ENCODE results near the gene TBC1D1. TPM values are rescaled to one million over a fixed set of nuclear protein-coding genes. Genes with fewer than 3 reads are reported as not detected.

TBC1D1 gene
- total and polyA plus RNA-seq, 8 donors, result 53.3 to 78.9 (median 71.1) TPM

GRCh38 chr4:38004887-38005286 is 114.0 kb downstream of the TBC1D1 start:
- Histone ChIP-seq H3K9me3 (no peaks in the 10 kb centered on the region), H3K36me3 (no peaks in the 10 kb centered on the region), H3K27ac (no peak overlapping the region), H3K4me3 (no peak overlapping the region), H3K4me1 (peaks cover 0 to 20% of the 10 kb centered on the region in 2 donors), H3K27me3 (no peaks in the 10 kb centered on the region)
- DNase-seq (no peak), ATAC-seq (no peak)
- TF ChIP-seq CTCF (IDR thresholded peaks at IDR 0.05), result no peak
- intact Hi-C loops (cut with DNase I), result no loop called here

DNA sequence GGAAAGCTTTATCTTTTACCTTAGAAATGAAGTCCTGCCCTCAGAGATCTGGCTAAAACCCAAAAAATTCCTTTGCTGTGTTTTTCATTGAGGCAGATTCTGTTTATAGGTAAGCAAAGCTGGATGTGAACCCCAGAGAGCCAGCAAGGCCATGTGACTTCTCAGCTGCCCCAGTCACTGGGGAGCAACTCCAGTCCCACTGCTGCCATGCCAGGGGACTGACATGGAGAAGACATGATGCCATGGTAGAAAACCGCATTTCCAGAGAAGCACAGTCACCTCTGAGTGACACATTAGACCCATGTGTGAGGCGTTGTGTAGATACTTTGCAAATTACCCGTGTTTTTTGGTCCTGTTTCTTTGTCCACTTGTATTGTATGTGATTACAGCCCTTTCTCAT is 114.8 kb downstream of the TBC1D1 start:
- no peaks in the 10 kb centered on the region for H3K9me3 ChIP-seq
- H3K36me3 ChIP-seq, result no peaks in the 10 kb centered on the region
- no peak overlapping the region for H3K27ac ChIP-seq
- H3K27me3 ChIP-seq, result no peaks in the 10 kb centered on the region
- DNase-seq (no peak), ATAC-seq (no peak)
- intact Hi-C loops (cut with DNase I), result no loop called here
- H3K4me3 ChIP-seq, result no peak overlapping the region
- H3K4me1 ChIP-seq, result peaks cover 0 to 20% of the 10 kb centered on the region in 2 donors
- TF ChIP-seq CTCF (IDR thresholded peaks at IDR 0.05), result no peak

GRCh38 chr4:38007645-38008044 is 116.8 kb downstream of the TBC1D1 start:
- intact Hi-C loops (cut with DNase I), result no loop called here
- Histone ChIP-seq H3K27ac (no peak overlapping the region), H3K4me3 (no peak overlapping the region), H3K9me3 (no peaks in the 10 kb centered on the region), H3K36me3 (no peaks in the 10 kb centered on the region), H3K4me1 (peaks cover 0 to 20% of the 10 kb centered on the region in 2 donors), H3K27me3 (no peaks in the 10 kb centered on the region)
- DNase-seq (no peak), ATAC-seq (no peak)
- no peak for TF ChIP-seq CTCF (IDR thresholded peaks at IDR 0.05)

- Histone ChIP-seq H3K9me3 (no peaks in the 10 kb centered on the region), H3K4me1 (peaks cover 0 to 11% of the 10 kb centered on the region in 2 donors), H3K4me3 (no peak overlapping the region), H3K27me3 (no peaks in the 10 kb centered on the region), H3K27ac (no peak overlapping the region), H3K36me3 (no peaks in the 10 kb centered on the region)
- DNase-seq (no peak), ATAC-seq (no peak)
- intact Hi-C loops (cut with DNase I), result no loop called here
- no peak for TF ChIP-seq CTCF (IDR thresholded peaks at IDR 0.05)
Observed at GRCh38 chr4:38008571-38009021, 117.7 kb downstream of the TBC1D1 start.

GRCh38 chr4:38009421-38009820 is 118.5 kb downstream of the TBC1D1 start:
- no peaks in the 10 kb centered on the region for H3K27me3 ChIP-seq
- intact Hi-C loops (cut with DNase I), result no loop called here
- TF ChIP-seq CTCF (IDR thresholded peaks at IDR 0.05), result no peak
- no peak overlapping the region for H3K4me3 ChIP-seq
- no peak overlapping the region for H3K27ac ChIP-seq
- H3K36me3 ChIP-seq, result peaks cover 0 to 4% of the 10 kb centered on the region in 2 donors
- no peaks in the 10 kb centered on the region for H3K9me3 ChIP-seq
- ATAC-seq (no peak), DNase-seq (no peak)
- H3K4me1 ChIP-seq, result peaks cover 0 to 11% of the 10 kb centered on the region in 2 donors

Measured in left lung (tissue), 10 donors.